ENCODE data around the gene RPL7L1.

RPL7L1 gene

DNA sequence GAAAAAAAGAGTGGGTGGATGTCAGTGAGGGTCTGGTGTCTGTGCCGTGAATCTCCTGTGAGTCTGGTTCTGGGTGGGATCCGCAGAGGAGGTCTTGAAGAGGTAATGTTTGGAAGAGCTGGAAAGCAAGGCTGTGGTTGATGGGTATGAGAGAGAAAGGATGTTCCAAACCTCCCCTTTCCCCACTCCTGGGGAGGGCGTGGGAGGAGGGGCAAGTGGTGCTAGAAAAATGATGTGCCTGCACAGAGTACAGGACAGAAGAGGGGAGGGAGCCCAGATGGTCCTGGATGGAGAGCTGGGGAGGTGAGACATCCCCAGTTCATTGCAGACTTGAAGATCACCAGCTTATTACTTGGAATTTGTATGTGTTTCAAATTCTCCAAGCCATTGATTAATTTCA lies 53.0 kb downstream of the RPL7L1 start:
- Mint-ChIP-seq H3K36me3 (peaks cover 47 to 64% of the 10 kb centered on the region in 2 donors), H3K27me3 (no peaks in the 10 kb centered on the region), H3K9me3 (peaks cover 0 to 1% of the 10 kb centered on the region in 2 donors), H3K27ac (peak overlapping the region; percentile 9), H3K4me3 (peak overlapping the region; percentile 82 to 95), H3K4me1 (peaks cover 42 to 78% of the 10 kb centered on the region in 2 donors)
- no peak for ATAC-seq (replicated peaks)
- no peak for DNase-seq

DNA sequence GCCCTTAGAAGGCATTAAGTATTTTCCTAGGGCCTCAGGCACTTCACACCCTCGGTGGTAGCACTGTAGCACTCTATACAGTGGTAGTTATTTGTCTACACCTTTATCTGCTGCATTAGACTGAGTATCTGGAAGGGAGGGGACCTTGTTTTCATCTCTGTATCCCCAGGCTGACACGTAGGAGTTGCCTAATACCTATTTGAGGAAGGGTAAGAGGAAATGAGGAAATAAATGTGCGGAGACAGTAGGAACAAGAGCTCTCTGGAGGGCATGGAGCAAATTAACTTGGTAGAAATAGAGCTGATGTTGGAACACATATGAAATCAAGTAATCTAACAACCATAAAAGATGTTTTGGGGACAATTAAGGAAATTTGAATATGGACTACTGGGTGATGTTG lies 53.8 kb downstream of the RPL7L1 start:
- ATAC-seq (replicated peaks) (no peak), DNase-seq (no peak)
- Mint-ChIP-seq H3K36me3 (peaks cover 52 to 70% of the 10 kb centered on the region in 2 donors), H3K9me3 (peaks cover 0 to 1% of the 10 kb centered on the region in 2 donors), H3K4me1 (peaks cover 45 to 76% of the 10 kb centered on the region in 2 donors), H3K4me3 (peak overlapping the region; percentile 82 to 95), H3K27ac (no peak overlapping the region), H3K27me3 (no peaks in the 10 kb centered on the region)

DNA sequence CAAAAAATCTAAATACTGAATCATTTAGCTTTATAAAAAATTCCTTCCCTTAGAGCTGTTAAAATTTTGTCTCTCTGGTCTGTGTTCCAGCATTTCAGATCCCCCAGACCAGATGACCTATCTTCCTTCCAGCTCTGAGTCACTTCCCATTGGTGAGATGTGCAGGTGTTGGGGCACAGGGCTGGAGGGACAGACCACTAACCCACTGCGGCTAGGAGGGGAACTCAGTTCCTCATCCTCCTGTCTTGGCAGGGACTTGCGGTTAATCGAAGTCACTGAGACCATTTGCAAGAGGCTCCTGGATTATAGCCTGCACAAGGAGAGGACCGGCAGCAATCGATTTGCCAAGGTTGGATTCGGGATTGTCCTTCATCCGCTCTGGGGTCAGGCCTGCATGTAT lies 55.9 kb downstream of the RPL7L1 start:
- Mint-ChIP-seq H3K27ac (peak overlapping the region; percentile 67), H3K36me3 (peaks cover 60 to 82% of the 10 kb centered on the region in 2 donors), H3K9me3 (no peaks in the 10 kb centered on the region), H3K27me3 (no peaks in the 10 kb centered on the region), H3K4me3 (peak overlapping the region in 1 of 2 donors; percentile 39), H3K4me1 (peaks cover 41 to 77% of the 10 kb centered on the region in 2 donors)
- ATAC-seq (replicated peaks) (peak; percentile 83 to 89), DNase-seq (peak; percentile 47)

DNA sequence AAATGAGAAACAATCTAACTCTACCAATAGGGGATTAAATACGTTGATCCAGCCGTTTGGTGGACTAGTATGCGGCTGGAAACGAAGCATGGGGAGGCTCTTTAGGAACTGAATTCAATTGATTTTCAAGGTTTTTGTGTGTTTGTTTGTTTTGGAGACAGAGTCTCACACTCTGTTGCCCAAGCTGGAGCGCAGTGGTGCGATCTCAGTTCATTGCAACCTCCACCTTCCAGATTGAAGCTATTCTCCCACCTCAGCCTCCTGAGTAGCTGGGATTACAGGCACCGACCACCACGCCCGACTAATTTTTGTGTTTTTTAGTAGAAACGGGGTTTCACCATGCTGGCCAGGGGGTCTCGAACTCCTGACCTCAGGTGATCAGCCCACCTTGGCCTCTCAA lies 57.0 kb downstream of the RPL7L1 start:
- ATAC-seq (replicated peaks) (no peak), DNase-seq (no peak)
- Mint-ChIP-seq H3K4me3 (no peak overlapping the region), H3K9me3 (no peaks in the 10 kb centered on the region), H3K36me3 (peaks cover 58 to 81% of the 10 kb centered on the region in 2 donors), H3K4me1 (peaks cover 35 to 72% of the 10 kb centered on the region in 2 donors), H3K27me3 (no peaks in the 10 kb centered on the region), H3K27ac (peak overlapping the region; percentile 14)

DNA sequence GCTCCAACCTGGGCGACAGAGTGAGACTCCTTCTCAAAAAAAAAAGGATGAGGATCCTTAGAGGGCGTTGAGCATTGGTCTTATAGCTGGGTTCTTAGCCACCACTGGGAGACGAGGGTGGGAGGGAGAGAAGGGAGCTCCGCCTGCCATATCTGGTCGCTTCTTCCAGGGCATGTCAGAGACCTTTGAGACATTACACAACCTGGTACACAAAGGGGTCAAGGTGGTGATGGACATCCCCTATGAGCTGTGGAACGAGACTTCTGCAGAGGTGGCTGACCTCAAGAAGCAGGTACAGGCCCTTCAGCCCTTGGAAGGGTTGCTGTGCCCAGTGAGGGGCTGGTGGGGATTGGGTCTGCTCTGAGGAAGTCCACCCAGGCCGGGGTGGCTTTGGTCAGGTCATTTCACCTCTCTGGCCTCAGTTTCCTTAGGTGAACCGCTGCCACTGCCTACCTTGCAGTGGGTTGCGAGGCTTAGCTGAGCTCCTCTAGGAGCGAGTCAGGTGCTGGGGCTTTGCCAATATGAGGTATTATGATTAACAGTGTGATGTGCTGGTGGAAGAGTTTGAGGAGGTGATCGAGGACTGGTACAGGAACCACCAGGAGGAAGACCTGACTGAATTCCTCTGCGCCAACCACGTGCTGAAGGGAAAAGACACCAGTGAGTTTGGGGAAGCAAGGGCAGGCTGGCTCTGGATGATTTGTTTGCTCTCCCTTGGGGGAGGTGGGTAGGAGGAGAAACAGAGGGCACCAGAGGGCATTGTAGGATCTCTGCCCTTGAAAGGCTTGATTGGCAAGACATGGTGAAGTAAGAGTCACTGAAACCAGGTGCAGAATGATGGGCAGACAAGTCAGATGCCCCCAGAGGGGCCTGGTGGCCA lies 58.4 kb downstream of the RPL7L1 start:
- Mint-ChIP-seq H3K4me1 (peaks cover 25 to 59% of the 10 kb centered on the region in 2 donors), H3K9me3 (no peaks in the 10 kb centered on the region), H3K4me3 (no peak overlapping the region), H3K36me3 (peaks cover 49 to 75% of the 10 kb centered on the region in 2 donors), H3K27ac (peak overlapping the region; percentile 74), H3K27me3 (no peaks in the 10 kb centered on the region)
- ATAC-seq (replicated peaks), result no peak
- DNase-seq, result no peak

DNA sequence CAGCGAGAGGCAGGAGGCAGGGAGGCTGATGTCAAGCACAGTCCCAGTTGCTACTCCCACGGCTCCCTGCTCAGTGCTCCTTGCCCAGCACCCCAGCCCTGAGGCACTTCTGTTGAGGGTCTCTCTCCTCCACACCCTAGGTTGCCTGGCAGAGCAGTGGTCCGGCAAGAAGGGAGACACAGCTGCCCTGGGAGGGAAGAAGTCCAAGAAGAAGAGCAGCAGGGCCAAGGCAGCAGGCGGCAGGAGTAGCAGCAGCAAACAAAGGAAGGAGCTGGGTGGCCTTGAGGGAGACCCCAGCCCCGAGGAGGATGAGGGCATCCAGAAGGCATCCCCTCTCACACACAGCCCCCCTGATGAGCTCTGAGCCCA lies 59.0 kb downstream of the RPL7L1 start:
- peaks cover 46 to 73% of the 10 kb centered on the region in 2 donors for H3K36me3 Mint-ChIP-seq
- H3K9me3 Mint-ChIP-seq, result no peaks in the 10 kb centered on the region
- H3K27me3 Mint-ChIP-seq, result no peaks in the 10 kb centered on the region
- ATAC-seq (replicated peaks), result no peak
- H3K4me1 Mint-ChIP-seq, result peaks cover 19 to 52% of the 10 kb centered on the region in 2 donors
- H3K27ac Mint-ChIP-seq, result peak overlapping the region; percentile 20
- no peak for DNase-seq
- H3K4me3 Mint-ChIP-seq, result no peak overlapping the region

DNA sequence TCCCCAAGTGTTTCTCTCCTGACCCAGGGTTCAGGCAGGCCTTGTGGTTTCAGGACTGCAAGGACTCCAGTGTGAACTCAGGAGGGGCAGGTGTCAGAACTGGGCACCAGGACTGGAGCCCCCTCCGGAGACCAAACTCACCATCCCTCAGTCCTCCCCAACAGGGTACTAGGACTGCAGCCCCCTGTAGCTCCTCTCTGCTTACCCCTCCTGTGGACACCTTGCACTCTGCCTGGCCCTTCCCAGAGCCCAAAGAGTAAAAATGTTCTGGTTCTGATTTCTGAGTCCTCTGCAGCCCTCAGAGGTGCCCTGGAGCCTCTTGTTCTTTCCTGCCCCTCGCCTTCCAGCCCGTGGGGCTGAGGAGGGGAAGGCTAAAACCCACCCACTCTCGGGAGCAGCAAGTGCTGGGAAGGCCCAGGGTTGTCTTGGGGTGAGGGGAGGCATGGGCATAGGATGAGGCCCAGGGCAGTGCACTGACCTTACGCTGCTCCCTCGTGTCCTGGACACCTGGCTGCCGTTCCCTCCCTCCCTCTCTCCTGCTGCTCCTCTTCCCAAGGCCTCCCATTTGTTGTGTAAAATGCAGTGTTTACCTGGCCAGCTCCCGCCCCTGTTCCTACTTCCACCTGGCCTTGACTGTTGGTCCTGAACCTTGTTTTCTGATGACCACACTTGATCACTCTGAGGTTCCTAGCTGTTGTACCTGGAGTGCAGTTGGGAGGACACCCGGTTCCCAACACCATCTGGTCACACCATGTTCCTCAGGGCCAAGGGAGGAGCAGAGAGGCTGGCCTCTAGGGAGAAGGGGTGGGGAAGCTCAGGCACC lies 59.8 kb downstream of the RPL7L1 start:
- Mint-ChIP-seq H3K36me3 (peaks cover 40 to 69% of the 10 kb centered on the region in 2 donors), H3K27ac (peak overlapping the region; percentile 81), H3K27me3 (no peaks in the 10 kb centered on the region), H3K4me3 (no peak overlapping the region), H3K9me3 (no peaks in the 10 kb centered on the region), H3K4me1 (peaks cover 15 to 45% of the 10 kb centered on the region in 2 donors)
- ATAC-seq (replicated peaks) (no peak), DNase-seq (no peak)
